ENCODE results near the gene IPP. TPM values are rescaled to one million over a fixed set of nuclear protein-coding genes. Genes with fewer than 3 reads are reported as not detected.
A peak's percentile ranks its signal among the peaks of the same experiment; 100 is the strongest.
"Not testable (repeated sequence)": the region's sequence is repeated elsewhere in the genome, so short reads cannot be mapped to it uniquely, and the experiment has no call there.

The IPP gene
- total and polyA plus RNA-seq, 4 donors: 18.5 to 23.2 (median 20.8) TPM

- H3K9me3 ChIP-seq (ENCODE audit: control insufficient read depth, insufficient read depth, low read length); H3K36me3 ChIP-seq (ENCODE audit: control insufficient read depth, insufficient read depth, low read length); DNase-seq (ENCODE audit: low read depth in 4 of 6, low spot score in 6 of 6); H3K27me3 ChIP-seq (ENCODE audit: control insufficient read depth, insufficient read depth, low read length): not testable (repeated sequence)
- Histone ChIP-seq H3K4me3 (ENCODE audit: low read depth, low read length) (peak overlapping the region; percentile 84), H3K4me1 (ENCODE audit: control insufficient read depth, insufficient read depth, low read length) (peaks cover 12% of the 10 kb centered on the region), H3K27ac (ENCODE audit: low read depth, low read length) (peak overlapping the region; percentile 98)
- WGBS (ENCODE audit: insufficient coverage): 84% methylated on average over 15 of the region's 24 CpGs
These were observed 786 bp upstream of the IPP start for GRCh38 chr1:45751039-45751838.

GRCh38 chr1:45746922-45747321, 3.5 kb downstream of the IPP start:
- no peaks in the 10 kb centered on the region for H3K9me3 ChIP-seq (ENCODE audit: control insufficient read depth, insufficient read depth, low read length)
- H3K4me1 ChIP-seq (ENCODE audit: control insufficient read depth, insufficient read depth, low read length): peaks cover 12% of the 10 kb centered on the region
- H3K4me3 ChIP-seq (ENCODE audit: low read depth, low read length): no peak overlapping the region
- no peak overlapping the region for H3K27ac ChIP-seq (ENCODE audit: low read depth, low read length)
- peaks cover 21% of the 10 kb centered on the region for H3K36me3 ChIP-seq (ENCODE audit: control insufficient read depth, insufficient read depth, low read length)
- no CpG with 5 or more reads among the region's 12 CpGs for WGBS (ENCODE audit: insufficient coverage)
- DNase-seq (ENCODE audit: low read depth in 4 of 6, low spot score in 6 of 6): no peak
- H3K27me3 ChIP-seq (ENCODE audit: control insufficient read depth, insufficient read depth, low read length): no peaks in the 10 kb centered on the region

GRCh38 chr1:45739641-45740156, 10.8 kb downstream of the IPP start:
- H3K27ac ChIP-seq (ENCODE audit: low read depth, low read length); H3K9me3 ChIP-seq (ENCODE audit: control insufficient read depth, insufficient read depth, low read length); H3K27me3 ChIP-seq (ENCODE audit: control insufficient read depth, insufficient read depth, low read length); DNase-seq (ENCODE audit: low read depth in 4 of 6, low spot score in 6 of 6); H3K4me1 ChIP-seq (ENCODE audit: control insufficient read depth, insufficient read depth, low read length); H3K4me3 ChIP-seq (ENCODE audit: low read depth, low read length): not testable (repeated sequence)
- H3K36me3 ChIP-seq (ENCODE audit: control insufficient read depth, insufficient read depth, low read length): peaks cover 15% of the 10 kb centered on the region
- no CpG with 5 or more reads among the region's 5 CpGs for WGBS (ENCODE audit: insufficient coverage)

GRCh38 chr1:45739137-45739536, 11.3 kb downstream of the IPP start:
- no peak for DNase-seq (ENCODE audit: low read depth in 4 of 6, low spot score in 6 of 6)
- no CpG with 5 or more reads among the region's 4 CpGs for WGBS (ENCODE audit: insufficient coverage)
- H3K9me3 ChIP-seq (ENCODE audit: control insufficient read depth, insufficient read depth, low read length): no peaks in the 10 kb centered on the region
- peaks cover 12% of the 10 kb centered on the region for H3K36me3 ChIP-seq (ENCODE audit: control insufficient read depth, insufficient read depth, low read length)
- H3K27ac ChIP-seq (ENCODE audit: low read depth, low read length): no peak overlapping the region
- no peaks in the 10 kb centered on the region for H3K27me3 ChIP-seq (ENCODE audit: control insufficient read depth, insufficient read depth, low read length)
- no peak overlapping the region for H3K4me3 ChIP-seq (ENCODE audit: low read depth, low read length)
- no peaks in the 10 kb centered on the region for H3K4me1 ChIP-seq (ENCODE audit: control insufficient read depth, insufficient read depth, low read length)

- no peaks in the 10 kb centered on the region for H3K27me3 ChIP-seq (ENCODE audit: control insufficient read depth, insufficient read depth, low read length)
- no peak overlapping the region for H3K4me3 ChIP-seq (ENCODE audit: low read depth, low read length)
- DNase-seq (ENCODE audit: low read depth in 4 of 6, low spot score in 6 of 6): no peak
- WGBS (ENCODE audit: insufficient coverage): 100% methylated on average over 1 of the region's 1 CpG
- no peak overlapping the region for H3K27ac ChIP-seq (ENCODE audit: low read depth, low read length)
- H3K4me1 ChIP-seq (ENCODE audit: control insufficient read depth, insufficient read depth, low read length): no peaks in the 10 kb centered on the region
- no peaks in the 10 kb centered on the region for H3K9me3 ChIP-seq (ENCODE audit: control insufficient read depth, insufficient read depth, low read length)
- peaks cover 5% of the 10 kb centered on the region for H3K36me3 ChIP-seq (ENCODE audit: control insufficient read depth, insufficient read depth, low read length)
These were observed 19.6 kb downstream of the IPP start for GRCh38 chr1:45730780-45731319.

- no peaks in the 10 kb centered on the region for H3K9me3 ChIP-seq (ENCODE audit: control insufficient read depth, insufficient read depth, low read length)
- H3K4me3 ChIP-seq (ENCODE audit: low read depth, low read length): no peak overlapping the region
- no peaks in the 10 kb centered on the region for H3K4me1 ChIP-seq (ENCODE audit: control insufficient read depth, insufficient read depth, low read length)
- H3K27ac ChIP-seq (ENCODE audit: low read depth, low read length): no peak overlapping the region
- no CpG with 5 or more reads among the region's 3 CpGs for WGBS (ENCODE audit: insufficient coverage)
- peaks cover 5% of the 10 kb centered on the region for H3K36me3 ChIP-seq (ENCODE audit: control insufficient read depth, insufficient read depth, low read length)
- no peak for DNase-seq (ENCODE audit: low read depth in 4 of 6, low spot score in 6 of 6)
- no peaks in the 10 kb centered on the region for H3K27me3 ChIP-seq (ENCODE audit: control insufficient read depth, insufficient read depth, low read length)
These were observed 20.2 kb downstream of the IPP start for GRCh38 chr1:45730075-45730779.

GRCh38 chr1:45726007-45726406, 24.4 kb downstream of the IPP start:
- H3K27me3 ChIP-seq (ENCODE audit: control insufficient read depth, insufficient read depth, low read length); H3K9me3 ChIP-seq (ENCODE audit: control insufficient read depth, insufficient read depth, low read length); H3K27ac ChIP-seq (ENCODE audit: low read depth, low read length); DNase-seq (ENCODE audit: low read depth in 4 of 6, low spot score in 6 of 6); H3K4me1 ChIP-seq (ENCODE audit: control insufficient read depth, insufficient read depth, low read length); H3K4me3 ChIP-seq (ENCODE audit: low read depth, low read length); H3K36me3 ChIP-seq (ENCODE audit: control insufficient read depth, insufficient read depth, low read length): not testable (repeated sequence)
- WGBS (ENCODE audit: insufficient coverage): no CpG with 5 or more reads among the region's 9 CpGs

- H3K36me3 ChIP-seq (ENCODE audit: control insufficient read depth, insufficient read depth, low read length): peaks cover 6% of the 10 kb centered on the region
- no peaks in the 10 kb centered on the region for H3K9me3 ChIP-seq (ENCODE audit: control insufficient read depth, insufficient read depth, low read length)
- no peak for DNase-seq (ENCODE audit: low read depth in 4 of 6, low spot score in 6 of 6)
- no peaks in the 10 kb centered on the region for H3K27me3 ChIP-seq (ENCODE audit: control insufficient read depth, insufficient read depth, low read length)
- H3K4me3 ChIP-seq (ENCODE audit: low read depth, low read length): no peak overlapping the region
- H3K27ac ChIP-seq (ENCODE audit: low read depth, low read length): no peak overlapping the region
- H3K4me1 ChIP-seq (ENCODE audit: control insufficient read depth, insufficient read depth, low read length): no peaks in the 10 kb centered on the region
These were observed 27.1 kb downstream of the IPP start for GRCh38 chr1:45723248-45723930.

- H3K27ac ChIP-seq (ENCODE audit: low read depth, low read length): no peak overlapping the region
- H3K9me3 ChIP-seq (ENCODE audit: control insufficient read depth, insufficient read depth, low read length): no peaks in the 10 kb centered on the region
- peaks cover 5% of the 10 kb centered on the region for H3K36me3 ChIP-seq (ENCODE audit: control insufficient read depth, insufficient read depth, low read length)
- H3K27me3 ChIP-seq (ENCODE audit: control insufficient read depth, insufficient read depth, low read length): no peaks in the 10 kb centered on the region
- no peaks in the 10 kb centered on the region for H3K4me1 ChIP-seq (ENCODE audit: control insufficient read depth, insufficient read depth, low read length)
- DNase-seq (ENCODE audit: low read depth in 4 of 6, low spot score in 6 of 6): no peak
- no peak overlapping the region for H3K4me3 ChIP-seq (ENCODE audit: low read depth, low read length)
- no CpG with 5 or more reads among the region's 3 CpGs for WGBS (ENCODE audit: insufficient coverage)
These were observed 27.6 kb downstream of the IPP start for GRCh38 chr1:45722809-45723208.

Measured in spinal cord (tissue), 10 donors.